Transverse colon (tissue), 3 donors: ENCODE data around the gene SLC35G2.

Experiments
- CTCF ChIP-seq, 5 experiments: fragments of 200-600 bp in 3 of 5; fragments of 450-650 bp in 2 of 5; sonication (generic) in 3 of 5; IDR thresholded peaks; 1 replicate in 2 of 5; 2 replicates in 3 of 5; pipeline ENCODE4 v1.5.1; 2016 to 2017; ENCODE audit warnings: antibody characterized with exemption in 5 of 5, inconsistent platforms in 3 of 5, mild to moderate bottlenecking in 2 of 5, moderate library complexity in 1 of 5
- POLR2A ChIP-seq: fragments of 450-650 bp; IDR thresholded peaks from one replicate; pipeline ENCODE4 v1.6.1; 2016; ENCODE audit warnings: antibody characterized with exemption, mild to moderate bottlenecking, moderate library complexity

GRCh38 chr3:136903899-136904298, 85.0 kb downstream of the SLC35G2 start:
- TF ChIP-seq POLR2A (no peak), CTCF (IDR thresholded peaks at IDR 0.05) (no peak)
